ENCODE results near the gene DAPP1.
A peak's percentile ranks its signal among the peaks of the same experiment; 100 is the strongest.
"Not testable (repeated sequence)": the region's sequence is repeated elsewhere in the genome, so short reads cannot be mapped to it uniquely, and the experiment has no call there.

Gene DAPP1

GRCh38 chr4:99816545-99817308 lies at the start of gene DAPP1:
TSS of gene DAPP1 (plus strand) at chr4:99816827. CDS start at chr4:99816914, 87 bp downstream.
- peak; percentile 64 for DNase-seq

- DNase-seq: not testable (repeated sequence)
These were observed 45.8 kb upstream of the DAPP1 start for GRCh38 chr4:99770842-99771241.

- DNase-seq: no peak
These were observed 32.7 kb upstream of the DAPP1 start for GRCh38 chr4:99783940-99784339.

- DNase-seq: no peak
These were observed 31.8 kb upstream of the DAPP1 start for GRCh38 chr4:99784842-99785241.

GRCh38 chr4:99790796-99791617 lies 25.6 kb upstream of the DAPP1 start:
- DNase-seq: no peak

- no peak for DNase-seq
These were observed 16.2 kb upstream of the DAPP1 start for GRCh38 chr4:99800332-99801004.

- no peak for DNase-seq
These were observed 15.5 kb upstream of the DAPP1 start for GRCh38 chr4:99801005-99801699.

- DNase-seq: no peak
These were observed 13.0 kb upstream of the DAPP1 start for GRCh38 chr4:99803566-99804101.

GRCh38 chr4:99806545-99806944 lies 10.1 kb upstream of the DAPP1 start:
- no peak for DNase-seq

- no peak for DNase-seq
These were observed 9.0 kb upstream of the DAPP1 start for GRCh38 chr4:99807666-99808065.

GRCh38 chr4:99808260-99808857 lies 8.3 kb upstream of the DAPP1 start:
- DNase-seq: peak; percentile 58

GRCh38 chr4:99809326-99809725 lies 7.3 kb upstream of the DAPP1 start:
- no peak for DNase-seq

- DNase-seq: no peak
These were observed 6.1 kb upstream of the DAPP1 start for GRCh38 chr4:99810536-99810935.

- DNase-seq: no peak
These were observed 5.5 kb upstream of the DAPP1 start for GRCh38 chr4:99811117-99811516.

- no peak for DNase-seq
These were observed 4.8 kb upstream of the DAPP1 start for GRCh38 chr4:99811850-99812249.

GRCh38 chr4:99815597-99816011 lies 1.0 kb upstream of the DAPP1 start:
- DNase-seq: no peak

GRCh38 chr4:99817309-99817890 lies 773 bp downstream of the DAPP1 start:
- DNase-seq: no peak

GRCh38 chr4:99818661-99819060 lies 2.0 kb downstream of the DAPP1 start:
- no peak for DNase-seq

- DNase-seq: no peak
These were observed 5.4 kb downstream of the DAPP1 start for GRCh38 chr4:99821918-99822503.

GRCh38 chr4:99822734-99823133 lies 6.1 kb downstream of the DAPP1 start:
- DNase-seq: no peak

GRCh38 chr4:99824070-99824599 lies 7.5 kb downstream of the DAPP1 start:
- DNase-seq: no peak
